RPMI8226 (cell line): Measurements from ENCODE around the gene ERG.
A peak's percentile ranks its signal among the peaks of the same experiment; 100 is the strongest.

ENCODE experiments used
- DNase-seq: peaks from one replicate; pipeline ENCODE4 v3.0.0-alpha.2; 2015

Gene ERG

GRCh38 chr21:38355353-38355752, 142.9 kb downstream of the ERG start:
- no peak for DNase-seq

GRCh38 chr21:38354746-38355145, 143.5 kb downstream of the ERG start:
- no peak for DNase-seq

- DNase-seq, result no peak
These were observed 144.0 kb downstream of the ERG start for GRCh38 chr21:38354231-38354630.

GRCh38 chr21:38352536-38353219, 145.6 kb downstream of the ERG start:
- peak; percentile 43 for DNase-seq

GRCh38 chr21:38351961-38352521, 146.2 kb downstream of the ERG start:
- peak; percentile 10 for DNase-seq

GRCh38 chr21:38351176-38351959, 146.9 kb downstream of the ERG start:
- DNase-seq, result no peak

GRCh38 chr21:38350684-38351083, 147.6 kb downstream of the ERG start:
- DNase-seq, result no peak

- DNase-seq, result no peak
These were observed 148.3 kb downstream of the ERG start for GRCh38 chr21:38349977-38350376.

- DNase-seq, result no peak
These were observed 149.0 kb downstream of the ERG start for GRCh38 chr21:38349111-38349746.

GRCh38 chr21:38346286-38346685, 152.0 kb downstream of the ERG start:
- DNase-seq, result no peak

GRCh38 chr21:38343691-38344090, 154.6 kb downstream of the ERG start:
- no peak for DNase-seq

- no peak for DNase-seq
These were observed 155.5 kb downstream of the ERG start for GRCh38 chr21:38342739-38343138.

- DNase-seq, result no peak
These were observed 156.7 kb downstream of the ERG start for GRCh38 chr21:38341546-38342012.

- no peak for DNase-seq
These were observed 158.1 kb downstream of the ERG start for GRCh38 chr21:38340131-38340530.

GRCh38 chr21:38337793-38338192, 160.5 kb downstream of the ERG start:
- no peak for DNase-seq

GRCh38 chr21:38334866-38335265, 163.4 kb downstream of the ERG start:
- no peak for DNase-seq

GRCh38 chr21:38333301-38334272, 164.7 kb downstream of the ERG start:
- no peak for DNase-seq

GRCh38 chr21:38330666-38331065, 167.6 kb downstream of the ERG start:
- no peak for DNase-seq
